HepG2 (cell line): ENCODE results near the gene PRUNE1. TPM values are rescaled to one million over a fixed set of nuclear protein-coding genes. Genes with fewer than 3 reads are reported as not detected.

Experiments
- ATF1 ChIP-seq: IDR thresholded peaks from 2 replicates; pipeline ENCODE4 v1.6.1; 2016; ENCODE audit warnings: mild to moderate bottlenecking, control low read depth
- ATF6 ChIP-seq: sonication (generic); formaldehyde crosslinking; conservative IDR thresholded peaks from 2 replicates; pipeline ENCODE4 v1.4.0; 2020; ENCODE audit warnings: missing genetic modification reagents
- FOXA1 ChIP-seq, 2 experiments: fragments of 450-650 bp in 1 of 2; sonication (generic) in 1 of 2; formaldehyde crosslinking in 1 of 2; IDR thresholded peaks; 2 replicates each; pipeline versions ENCODE4 v1.4.0 to v1.6.1; 2016 to 2020; ENCODE audit warnings: missing genetic modification reagents in 1 of 2
- NFAT5 ChIP-seq: sonication (generic); formaldehyde crosslinking; IDR thresholded peaks from 2 replicates; pipeline ENCODE4 v1.4.0; 2020; ENCODE audit warnings: missing genetic modification reagents
- PRDM4 ChIP-seq: sonication (generic); formaldehyde crosslinking; IDR thresholded peaks from 2 replicates; pipeline ENCODE4 v1.9.0; 2021; ENCODE audit warnings: missing genetic modification reagents, borderline replicate concordance
- RXRA ChIP-seq: sonication (generic); formaldehyde crosslinking; IDR thresholded peaks from 2 replicates; pipeline ENCODE4 v1.5.1; 2020; ENCODE audit warnings: missing genetic modification reagents
- RXRB ChIP-seq: IDR thresholded peaks from 2 replicates; pipeline ENCODE4 v1.6.1; 2016; ENCODE audit warnings: borderline replicate concordance, missing genetic modification reagents, missing compliant biosample characterization
- SAFB2 ChIP-seq: sonication (generic); formaldehyde crosslinking; IDR thresholded peaks from 2 replicates; pipeline ENCODE4 v1.5.1; 2020; ENCODE audit warnings: missing genetic modification reagents, low read depth, mild to moderate bottlenecking, borderline replicate concordance
- SPEN ChIP-seq: sonication (generic); formaldehyde crosslinking; IDR thresholded peaks from 2 replicates; pipeline ENCODE4 v1.5.1; 2020; ENCODE audit warnings: low read depth, mild to moderate bottlenecking, missing genetic modification reagents
- TCF7L2 ChIP-seq: IDR thresholded peaks from 2 replicates; pipeline ENCODE4 v1.6.1; 2011; ENCODE audit warnings: mild to moderate bottlenecking, low read depth, low read length, moderate library complexity
- ZBTB4 ChIP-seq: sonication (generic); formaldehyde crosslinking; IDR thresholded peaks from 2 replicates; pipeline ENCODE4 v1.4.0; 2020; ENCODE audit warnings: missing genetic modification reagents, mild to moderate bottlenecking, borderline replicate concordance
- ZBTB8A ChIP-seq: sonication (generic); formaldehyde crosslinking; IDR thresholded peaks from 2 replicates; pipeline ENCODE4 v1.4.0; 2020; ENCODE audit warnings: mild to moderate bottlenecking, low read depth, missing genetic modification reagents, borderline replicate concordance
- ZNF777 ChIP-seq: sonication (generic); formaldehyde crosslinking; IDR thresholded peaks from 2 replicates; pipeline ENCODE4 v1.4.0; 2020; ENCODE audit warnings: missing genetic modification reagents
- ZNF816 ChIP-seq: sonication (generic); formaldehyde crosslinking; IDR thresholded peaks from 2 replicates; pipeline ENCODE4 v1.8.0; 2022; ENCODE audit warnings: missing genetic modification reagents, mild to moderate bottlenecking, borderline replicate concordance
- polyA plus RNA-seq, 8 experiments: library from polyadenylated mRNA; depleted of rRNA in 3 of 8; stranded (reverse) in 7 of 8; unstranded in 1 of 8; fragments of >200 nt; fragmentation: Illumina TruSeq in 4 of 8; extraction: Trizol in 4 of 8; gene quantifications; 2 replicates each; pipeline versions ENCODE4 v1.2.1 to v1.2.3, GENCODE V29; 2011 to 2016; ENCODE audit warnings: low read depth in 4 of 8, missing spikeins in 1 of 8, mixed read lengths in 1 of 8; ENCODE audit not compliant: insufficient read depth in 1 of 8
- total RNA-seq, 5 experiments: library from RNA; depleted of rRNA; stranded (reverse); fragments of >200 nt; fragmentation: Illumina TruSeq; extraction: Trizol; gene quantifications; 2 replicates each; pipeline ENCODE4 v1.2.3, GENCODE V29; 2016; ENCODE audit warnings: low read depth in 1 of 5

PRUNE1 gene
- total and polyA plus RNA-seq, 2 of the 13 experiments (the other 11 are each of a cell fraction or from before 2014, with no cell fraction given) = 19.0 to 31.9 TPM

GRCh38 chr1:151008244-151009205, at the start of gene PRUNE1 (continued):
- TF ChIP-seq NFAT5 (CRISPR knock-in tag) (no peak), ATF6 (CRISPR knock-in tag) (no peak), ZNF777 (CRISPR knock-in tag) (peak; percentile 69; the same call in 1 of the 2 replicates), RXRB (CRISPR knock-in tag) (peak; percentile 32; the same call in 1 of the 2 replicates), SPEN (CRISPR knock-in tag) (peak; percentile 73), ZBTB8A (no peak), ZNF816 (CRISPR knock-in tag) (no peak), ATF1 (CRISPR knock-in tag) (peak; percentile 78), FOXA1 (IDR thresholded peaks at IDR 0.05) (no peak), FOXA1 (CRISPR knock-in tag; IDR thresholded peaks at IDR 0.05) (0 out of 2 replicates have a peak, but pooled peaks have one; percentile 39), ZBTB4 (CRISPR knock-in tag) (peak; percentile 47; the same call in 1 of the 2 replicates), RXRA (CRISPR knock-in tag) (peak; percentile 53), PRDM4 (CRISPR knock-in tag) (no peak), SAFB2 (CRISPR knock-in tag) (no peak), TCF7L2 (no peak)
